ENCODE data around the gene HM13.
A peak's percentile ranks its signal among the peaks of the same experiment; 100 is the strongest.
"Not testable (repeated sequence)": the region's sequence is repeated elsewhere in the genome, so short reads cannot be mapped to it uniquely, and the experiment has no call there.

The HM13 gene

GRCh38 chr20:31502884-31503673 lies 11.2 kb upstream of the HM13 start:
- peak; percentile 89 for DNase-seq

GRCh38 chr20:31505903-31506302 lies 8.3 kb upstream of the HM13 start:
- DNase-seq = no peak

GRCh38 chr20:31508517-31509244 lies 5.6 kb upstream of the HM13 start:
- no peak for DNase-seq

- DNase-seq = no peak
Observed at GRCh38 chr20:31515072-31515774, 981 bp downstream of the HM13 start.

GRCh38 chr20:31515775-31516107 lies 1.5 kb downstream of the HM13 start:
- DNase-seq = no peak

GRCh38 chr20:31516166-31516565 lies 1.9 kb downstream of the HM13 start:
- no peak for DNase-seq

- DNase-seq = no peak
Observed at GRCh38 chr20:31516651-31517050, 2.4 kb downstream of the HM13 start.

- no peak for DNase-seq
Observed at GRCh38 chr20:31517373-31517772, 3.1 kb downstream of the HM13 start.

- DNase-seq = not testable (repeated sequence)
Observed at GRCh38 chr20:31521267-31521666, 7.0 kb downstream of the HM13 start.

GRCh38 chr20:31522731-31523130 lies 8.5 kb downstream of the HM13 start:
- no peak for DNase-seq

- DNase-seq = no peak
Observed at GRCh38 chr20:31523361-31524283, 9.4 kb downstream of the HM13 start.

GRCh38 chr20:31527266-31527665 lies 13.0 kb downstream of the HM13 start:
- no peak for DNase-seq

- DNase-seq = no peak
Observed at GRCh38 chr20:31535298-31535697, 21.1 kb downstream of the HM13 start.

- DNase-seq = no peak
Observed at GRCh38 chr20:31536575-31536974, 22.3 kb downstream of the HM13 start.

- DNase-seq = no peak
Observed at GRCh38 chr20:31537116-31537871, 23.1 kb downstream of the HM13 start.

GRCh38 chr20:31537890-31538289 lies 23.6 kb downstream of the HM13 start:
- no peak for DNase-seq

- no peak for DNase-seq
Observed at GRCh38 chr20:31538326-31538725, 24.1 kb downstream of the HM13 start.

GRCh38 chr20:31539636-31540035 lies 25.4 kb downstream of the HM13 start:
- DNase-seq = not testable (repeated sequence)

- no peak for DNase-seq
Observed at GRCh38 chr20:31540406-31540805, 26.2 kb downstream of the HM13 start.

GRCh38 chr20:31542201-31542842 lies 28.1 kb downstream of the HM13 start:
- no peak for DNase-seq

- DNase-seq = no peak
Observed at GRCh38 chr20:31542963-31543362, 28.7 kb downstream of the HM13 start.
